HepG2 (cell line): Measurements from ENCODE around the gene ZSCAN26. TPM values are rescaled to one million over a fixed set of nuclear protein-coding genes. Genes with fewer than 3 reads are reported as not detected.

Experiments used
- EP300 ChIP-seq, 3 experiments: sonication (generic) in 1 of 3; formaldehyde crosslinking in 1 of 3; IDR thresholded peaks; 2 replicates each; pipeline versions ENCODE4 v1.5.1 to v1.6.1; 2011 to 2020; ENCODE audit warnings: low read depth in 2 of 3, low read length in 2 of 3, borderline replicate concordance in 1 of 3, improper control_type of control experiment in 1 of 3, mild to moderate bottlenecking in 1 of 3, missing genetic modification reagents in 1 of 3, moderate library complexity in 1 of 3
- NRL ChIP-seq: sonication (generic); formaldehyde crosslinking; IDR thresholded peaks from 2 replicates; pipeline ENCODE4 v1.5.0; 2020; ENCODE audit warnings: missing genetic modification reagents, mild to moderate bottlenecking, moderate library complexity, borderline replicate concordance
- ZFP37 ChIP-seq: sonication (generic); formaldehyde crosslinking; IDR thresholded peaks from 2 replicates; pipeline ENCODE4 v1.4.0; 2020; ENCODE audit warnings: missing genetic modification reagents, borderline replicate concordance
- polyA plus RNA-seq, 8 experiments: library from polyadenylated mRNA; depleted of rRNA in 3 of 8; stranded (reverse) in 7 of 8; unstranded in 1 of 8; fragments of >200 nt; fragmentation: Illumina TruSeq in 4 of 8; extraction: Trizol in 4 of 8; gene quantifications; 2 replicates each; pipeline versions ENCODE4 v1.2.1 to v1.2.3, GENCODE V29; 2011 to 2016; ENCODE audit warnings: low read depth in 4 of 8, missing spikeins in 1 of 8, mixed read lengths in 1 of 8; ENCODE audit not compliant: insufficient read depth in 1 of 8
- total RNA-seq, 5 experiments: library from RNA; depleted of rRNA; stranded (reverse); fragments of >200 nt; fragmentation: Illumina TruSeq; extraction: Trizol; gene quantifications; 2 replicates each; pipeline ENCODE4 v1.2.3, GENCODE V29; 2016; ENCODE audit warnings: low read depth in 1 of 5
- TF ChIP-seq, protein P1 (sequence below): sonication (generic); formaldehyde crosslinking; IDR thresholded peaks from 2 replicates; pipeline ENCODE4 v1.4.0; 2020; ENCODE audit warnings: mild to moderate bottlenecking, missing genetic modification reagents
- TF ChIP-seq, protein P2 (sequence below): sonication (generic); formaldehyde crosslinking; IDR thresholded peaks from 2 replicates; pipeline ENCODE4 v1.4.0; 2020; ENCODE audit warnings: mild to moderate bottlenecking, missing genetic modification reagents
- TF ChIP-seq, protein P3 (sequence below): IDR thresholded peaks from 2 replicates; pipeline ENCODE4 v1.4.0; 2020; ENCODE audit warnings: mild to moderate bottlenecking, missing genetic modification reagents
- TF ChIP-seq, protein P4 (sequence below): sonication (generic); formaldehyde crosslinking; IDR thresholded peaks from 2 replicates; pipeline ENCODE4 v1.4.0; 2020; ENCODE audit warnings: mild to moderate bottlenecking, missing genetic modification reagents

The ZSCAN26 gene
- total and polyA plus RNA-seq, 2 of the 13 experiments (the other 11 are each of a cell fraction or from before 2014, with no cell fraction given), result 12.0 to 15.6 TPM

DNA sequence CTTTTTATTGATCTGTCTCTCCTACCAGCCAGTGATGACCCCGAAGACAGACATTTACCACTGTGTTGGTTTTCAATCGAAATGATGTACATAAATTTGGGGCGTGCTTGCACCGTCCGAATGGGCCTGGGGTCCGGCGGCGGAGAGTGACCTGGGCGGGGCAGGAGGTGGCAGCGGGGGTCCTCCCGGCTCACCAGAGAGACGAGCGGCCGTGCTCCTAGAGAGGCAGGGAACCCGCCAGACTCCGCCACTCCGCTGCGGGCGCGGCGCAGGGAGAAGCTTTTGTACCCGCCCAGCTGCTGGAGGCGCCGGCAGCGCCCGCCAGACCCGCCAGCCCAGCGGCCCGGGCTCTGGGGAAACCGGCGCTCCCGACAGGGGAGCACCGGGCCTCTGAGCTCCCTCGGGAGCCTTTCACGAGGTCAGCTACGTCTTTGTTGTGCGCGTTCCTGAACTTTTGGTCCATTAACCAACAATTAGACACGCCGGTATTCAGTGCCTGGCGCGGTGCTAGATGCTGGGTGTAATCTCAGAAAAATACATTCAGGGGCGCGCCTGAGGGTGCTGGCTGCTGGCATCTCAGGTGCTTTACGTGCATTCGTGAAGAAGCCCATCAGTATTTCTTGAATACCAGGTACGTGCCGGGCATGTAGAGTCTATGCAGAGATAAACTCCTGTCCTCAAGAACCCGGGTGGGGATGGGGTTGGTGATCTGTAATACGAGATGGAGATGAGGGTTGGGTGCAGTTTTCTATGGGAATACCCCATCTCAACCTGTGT lies 14.5 kb downstream of the ZSCAN26 start, which contains the start of gene PGBD1 (continued):
- TF ChIP-seq, protein P1, sequence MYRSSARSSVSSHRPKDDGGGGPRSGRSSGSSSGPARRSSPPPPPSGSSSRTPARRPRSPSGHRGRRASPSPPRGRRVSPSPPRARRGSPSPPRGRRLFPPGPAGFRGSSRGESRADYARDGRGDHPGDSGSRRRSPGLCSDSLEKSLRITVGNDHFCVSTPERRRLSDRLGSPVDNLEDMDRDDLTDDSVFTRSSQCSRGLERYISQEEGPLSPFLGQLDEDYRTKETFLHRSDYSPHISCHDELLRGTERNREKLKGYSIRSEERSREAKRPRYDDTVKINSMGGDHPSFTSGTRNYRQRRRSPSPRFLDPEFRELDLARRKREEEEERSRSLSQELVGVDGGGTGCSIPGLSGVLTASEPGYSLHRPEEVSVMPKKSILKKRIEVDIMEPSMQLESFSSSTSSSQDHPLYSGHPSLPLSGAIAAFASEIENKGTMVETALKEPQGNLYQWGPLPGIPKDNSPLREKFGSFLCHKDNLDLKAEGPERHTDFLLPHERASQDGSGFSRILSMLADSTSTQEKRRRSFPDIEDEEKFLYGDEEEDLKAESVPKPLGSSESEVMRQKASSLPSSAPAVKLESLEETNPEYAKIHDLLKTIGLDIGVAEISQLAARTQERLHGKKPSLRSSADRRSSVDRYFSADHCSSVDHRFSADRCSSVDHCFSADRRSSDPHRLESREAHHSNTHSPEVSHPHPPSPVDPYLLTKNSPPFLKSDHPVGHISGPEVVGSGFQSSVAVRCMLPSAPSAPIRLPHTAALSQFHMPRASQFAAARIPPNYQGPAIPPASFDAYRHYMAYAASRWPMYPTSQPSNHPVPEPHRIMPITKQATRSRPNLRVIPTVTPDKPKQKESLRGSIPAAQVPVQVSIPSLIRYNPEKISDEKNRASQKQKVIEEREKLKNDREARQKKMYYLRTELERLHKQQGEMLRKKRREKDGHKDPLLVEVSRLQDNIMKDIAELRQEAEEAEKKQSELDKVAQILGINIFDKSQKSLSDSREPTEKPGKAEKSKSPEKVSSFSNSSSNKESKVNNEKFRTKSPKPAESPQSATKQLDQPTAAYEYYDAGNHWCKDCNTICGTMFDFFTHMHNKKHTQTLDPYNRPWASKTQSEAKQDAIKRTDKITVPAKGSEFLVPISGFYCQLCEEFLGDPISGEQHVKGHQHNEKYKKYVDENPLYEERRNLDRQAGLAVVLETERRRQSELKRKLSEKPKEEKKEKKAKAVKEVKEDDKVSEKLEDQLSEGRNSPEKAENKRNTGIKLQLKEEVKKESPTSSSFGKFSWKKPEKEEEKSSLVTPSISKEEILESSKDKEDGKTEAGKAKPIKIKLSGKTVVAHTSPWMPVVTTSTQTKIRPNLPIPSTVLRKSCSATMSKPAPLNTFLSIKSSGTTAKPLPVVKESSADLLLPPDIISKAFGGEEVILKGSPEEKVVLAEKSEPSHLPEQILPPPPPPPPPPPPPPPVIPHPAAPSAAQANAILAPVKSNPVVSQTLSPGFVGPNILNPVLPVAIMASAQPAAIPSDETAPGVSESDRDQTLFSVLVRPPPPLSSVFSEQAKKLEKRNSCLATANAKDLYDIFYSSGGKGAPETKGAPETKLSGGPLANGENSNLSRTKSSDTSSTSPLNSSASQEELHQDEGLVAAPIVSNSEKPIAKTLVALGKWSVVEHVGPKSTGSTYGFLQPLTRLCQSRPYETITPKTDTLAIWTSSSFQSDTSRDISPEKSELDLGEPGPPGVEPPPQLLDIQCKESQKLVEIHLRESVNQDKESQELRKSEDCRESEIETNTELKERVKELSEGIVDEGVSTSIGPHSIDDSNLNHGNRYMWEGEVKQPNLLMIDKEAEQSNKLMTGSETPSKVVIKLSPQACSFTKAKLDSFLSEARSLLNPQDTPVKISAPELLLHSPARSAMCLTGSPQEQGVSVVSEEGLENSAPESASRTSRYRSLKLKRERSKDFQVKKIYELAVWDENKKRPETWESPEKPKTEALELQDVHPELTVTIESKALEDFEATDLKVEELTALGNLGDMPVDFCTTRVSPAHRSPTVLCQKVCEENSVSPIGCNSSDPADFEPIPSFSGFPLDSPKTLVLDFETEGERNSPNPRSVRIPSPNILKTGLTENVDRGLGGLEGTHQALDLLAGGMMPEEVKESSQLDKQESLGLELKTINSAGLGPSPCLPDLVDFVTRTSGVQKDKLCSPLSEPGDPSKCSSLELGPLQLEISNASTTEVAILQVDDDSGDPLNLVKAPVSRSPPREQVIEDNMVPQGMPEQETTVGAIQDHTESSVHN, result peak; percentile 43; the same call in 1 of the 2 replicates
- TF ChIP-seq, protein P2, sequence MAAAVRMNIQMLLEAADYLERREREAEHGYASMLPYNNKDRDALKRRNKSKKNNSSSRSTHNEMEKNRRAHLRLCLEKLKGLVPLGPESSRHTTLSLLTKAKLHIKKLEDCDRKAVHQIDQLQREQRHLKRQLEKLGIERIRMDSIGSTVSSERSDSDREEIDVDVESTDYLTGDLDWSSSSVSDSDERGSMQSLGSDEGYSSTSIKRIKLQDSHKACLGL (CRISPR knock-in tag), result peak; percentile 45; the same call in 1 of the 2 replicates
- TF ChIP-seq EP300 (IDR thresholded peaks at IDR 0.05; ENCODE audit: low read depth in 2 of 2, low read length in 2 of 2), result peak in 1 of 2 experiments; percentile 5; a peak in 1 of 4 replicates
- TF ChIP-seq EP300 (CRISPR knock-in tag; IDR thresholded peaks at IDR 0.05; ENCODE audit: borderline replicate concordance), result no peak
- 0 out of 2 replicates have a peak, but pooled peaks have one; percentile 26 for TF ChIP-seq ZFP37 (CRISPR knock-in tag)
- TF ChIP-seq, protein P3, sequence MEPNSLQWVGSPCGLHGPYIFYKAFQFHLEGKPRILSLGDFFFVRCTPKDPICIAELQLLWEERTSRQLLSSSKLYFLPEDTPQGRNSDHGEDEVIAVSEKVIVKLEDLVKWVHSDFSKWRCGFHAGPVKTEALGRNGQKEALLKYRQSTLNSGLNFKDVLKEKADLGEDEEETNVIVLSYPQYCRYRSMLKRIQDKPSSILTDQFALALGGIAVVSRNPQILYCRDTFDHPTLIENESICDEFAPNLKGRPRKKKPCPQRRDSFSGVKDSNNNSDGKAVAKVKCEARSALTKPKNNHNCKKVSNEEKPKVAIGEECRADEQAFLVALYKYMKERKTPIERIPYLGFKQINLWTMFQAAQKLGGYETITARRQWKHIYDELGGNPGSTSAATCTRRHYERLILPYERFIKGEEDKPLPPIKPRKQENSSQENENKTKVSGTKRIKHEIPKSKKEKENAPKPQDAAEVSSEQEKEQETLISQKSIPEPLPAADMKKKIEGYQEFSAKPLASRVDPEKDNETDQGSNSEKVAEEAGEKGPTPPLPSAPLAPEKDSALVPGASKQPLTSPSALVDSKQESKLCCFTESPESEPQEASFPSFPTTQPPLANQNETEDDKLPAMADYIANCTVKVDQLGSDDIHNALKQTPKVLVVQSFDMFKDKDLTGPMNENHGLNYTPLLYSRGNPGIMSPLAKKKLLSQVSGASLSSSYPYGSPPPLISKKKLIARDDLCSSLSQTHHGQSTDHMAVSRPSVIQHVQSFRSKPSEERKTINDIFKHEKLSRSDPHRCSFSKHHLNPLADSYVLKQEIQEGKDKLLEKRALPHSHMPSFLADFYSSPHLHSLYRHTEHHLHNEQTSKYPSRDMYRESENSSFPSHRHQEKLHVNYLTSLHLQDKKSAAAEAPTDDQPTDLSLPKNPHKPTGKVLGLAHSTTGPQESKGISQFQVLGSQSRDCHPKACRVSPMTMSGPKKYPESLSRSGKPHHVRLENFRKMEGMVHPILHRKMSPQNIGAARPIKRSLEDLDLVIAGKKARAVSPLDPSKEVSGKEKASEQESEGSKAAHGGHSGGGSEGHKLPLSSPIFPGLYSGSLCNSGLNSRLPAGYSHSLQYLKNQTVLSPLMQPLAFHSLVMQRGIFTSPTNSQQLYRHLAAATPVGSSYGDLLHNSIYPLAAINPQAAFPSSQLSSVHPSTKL, result peak; percentile 73
- TF ChIP-seq, protein P4, sequence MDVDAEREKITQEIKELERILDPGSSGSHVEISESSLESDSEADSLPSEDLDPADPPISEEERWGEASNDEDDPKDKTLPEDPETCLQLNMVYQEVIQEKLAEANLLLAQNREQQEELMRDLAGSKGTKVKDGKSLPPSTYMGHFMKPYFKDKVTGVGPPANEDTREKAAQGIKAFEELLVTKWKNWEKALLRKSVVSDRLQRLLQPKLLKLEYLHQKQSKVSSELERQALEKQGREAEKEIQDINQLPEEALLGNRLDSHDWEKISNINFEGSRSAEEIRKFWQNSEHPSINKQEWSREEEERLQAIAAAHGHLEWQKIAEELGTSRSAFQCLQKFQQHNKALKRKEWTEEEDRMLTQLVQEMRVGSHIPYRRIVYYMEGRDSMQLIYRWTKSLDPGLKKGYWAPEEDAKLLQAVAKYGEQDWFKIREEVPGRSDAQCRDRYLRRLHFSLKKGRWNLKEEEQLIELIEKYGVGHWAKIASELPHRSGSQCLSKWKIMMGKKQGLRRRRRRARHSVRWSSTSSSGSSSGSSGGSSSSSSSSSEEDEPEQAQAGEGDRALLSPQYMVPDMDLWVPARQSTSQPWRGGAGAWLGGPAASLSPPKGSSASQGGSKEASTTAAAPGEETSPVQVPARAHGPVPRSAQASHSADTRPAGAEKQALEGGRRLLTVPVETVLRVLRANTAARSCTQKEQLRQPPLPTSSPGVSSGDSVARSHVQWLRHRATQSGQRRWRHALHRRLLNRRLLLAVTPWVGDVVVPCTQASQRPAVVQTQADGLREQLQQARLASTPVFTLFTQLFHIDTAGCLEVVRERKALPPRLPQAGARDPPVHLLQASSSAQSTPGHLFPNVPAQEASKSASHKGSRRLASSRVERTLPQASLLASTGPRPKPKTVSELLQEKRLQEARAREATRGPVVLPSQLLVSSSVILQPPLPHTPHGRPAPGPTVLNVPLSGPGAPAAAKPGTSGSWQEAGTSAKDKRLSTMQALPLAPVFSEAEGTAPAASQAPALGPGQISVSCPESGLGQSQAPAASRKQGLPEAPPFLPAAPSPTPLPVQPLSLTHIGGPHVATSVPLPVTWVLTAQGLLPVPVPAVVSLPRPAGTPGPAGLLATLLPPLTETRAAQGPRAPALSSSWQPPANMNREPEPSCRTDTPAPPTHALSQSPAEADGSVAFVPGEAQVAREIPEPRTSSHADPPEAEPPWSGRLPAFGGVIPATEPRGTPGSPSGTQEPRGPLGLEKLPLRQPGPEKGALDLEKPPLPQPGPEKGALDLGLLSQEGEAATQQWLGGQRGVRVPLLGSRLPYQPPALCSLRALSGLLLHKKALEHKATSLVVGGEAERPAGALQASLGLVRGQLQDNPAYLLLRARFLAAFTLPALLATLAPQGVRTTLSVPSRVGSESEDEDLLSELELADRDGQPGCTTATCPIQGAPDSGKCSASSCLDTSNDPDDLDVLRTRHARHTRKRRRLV, result no peak
- peak; percentile 79; the same call in 1 of the 2 replicates for TF ChIP-seq NRL
